PFSK-1 (cell line): ENCODE results near the gene PIGBOS1.
A peak's percentile ranks its signal among the peaks of the same experiment; 100 is the strongest.

Source experiments
- FOXP2 ChIP-seq: optimal IDR thresholded peaks from 2 replicates; pipeline ENCODE3; 2011; ENCODE audit warnings: borderline replicate concordance, control low read depth, inconsistent platforms; ENCODE audit not compliant: insufficient read depth; ENCODE audit errors: extremely low read length, extremely low read depth
- POLR2AphosphoS5 ChIP-seq: IDR thresholded peaks from 2 replicates; pipeline ENCODE4 v1.6.1; 2012; ENCODE audit warnings: low read depth, mild to moderate bottlenecking, control low read depth, low read length, moderate library complexity
- SIN3A ChIP-seq: IDR thresholded peaks from 2 replicates; pipeline ENCODE4 v1.6.1; 2012; ENCODE audit warnings: mild to moderate bottlenecking, low read length, moderate library complexity, borderline replicate concordance; ENCODE audit not compliant: insufficient read depth
- TAF1 ChIP-seq: IDR thresholded peaks from 2 replicates; pipeline ENCODE4 v1.6.1; 2012; ENCODE audit warnings: low read length, control low read depth, borderline replicate concordance; ENCODE audit not compliant: insufficient read depth
- TF ChIP-seq, protein P1 (sequence below), 2 experiments: IDR thresholded peaks; 2 replicates each; pipeline versions ENCODE4 v1.6.1 to v1.8.0; 2011 to 2012; ENCODE audit warnings: low read depth in 2 of 2, low read length in 2 of 2, control low read depth in 1 of 2, inconsistent platforms in 1 of 2, mild to moderate bottlenecking in 1 of 2, moderate library complexity in 1 of 2; ENCODE audit not compliant: insufficient read depth in 1 of 2

PIGBOS1 gene

GRCh38 chr15:55279100-55279745, 39.7 kb downstream of the PIGBOS1 start:
- no peak for TF ChIP-seq SIN3A
- TF ChIP-seq POLR2AphosphoS5 = no peak
- TF ChIP-seq, protein P1, sequence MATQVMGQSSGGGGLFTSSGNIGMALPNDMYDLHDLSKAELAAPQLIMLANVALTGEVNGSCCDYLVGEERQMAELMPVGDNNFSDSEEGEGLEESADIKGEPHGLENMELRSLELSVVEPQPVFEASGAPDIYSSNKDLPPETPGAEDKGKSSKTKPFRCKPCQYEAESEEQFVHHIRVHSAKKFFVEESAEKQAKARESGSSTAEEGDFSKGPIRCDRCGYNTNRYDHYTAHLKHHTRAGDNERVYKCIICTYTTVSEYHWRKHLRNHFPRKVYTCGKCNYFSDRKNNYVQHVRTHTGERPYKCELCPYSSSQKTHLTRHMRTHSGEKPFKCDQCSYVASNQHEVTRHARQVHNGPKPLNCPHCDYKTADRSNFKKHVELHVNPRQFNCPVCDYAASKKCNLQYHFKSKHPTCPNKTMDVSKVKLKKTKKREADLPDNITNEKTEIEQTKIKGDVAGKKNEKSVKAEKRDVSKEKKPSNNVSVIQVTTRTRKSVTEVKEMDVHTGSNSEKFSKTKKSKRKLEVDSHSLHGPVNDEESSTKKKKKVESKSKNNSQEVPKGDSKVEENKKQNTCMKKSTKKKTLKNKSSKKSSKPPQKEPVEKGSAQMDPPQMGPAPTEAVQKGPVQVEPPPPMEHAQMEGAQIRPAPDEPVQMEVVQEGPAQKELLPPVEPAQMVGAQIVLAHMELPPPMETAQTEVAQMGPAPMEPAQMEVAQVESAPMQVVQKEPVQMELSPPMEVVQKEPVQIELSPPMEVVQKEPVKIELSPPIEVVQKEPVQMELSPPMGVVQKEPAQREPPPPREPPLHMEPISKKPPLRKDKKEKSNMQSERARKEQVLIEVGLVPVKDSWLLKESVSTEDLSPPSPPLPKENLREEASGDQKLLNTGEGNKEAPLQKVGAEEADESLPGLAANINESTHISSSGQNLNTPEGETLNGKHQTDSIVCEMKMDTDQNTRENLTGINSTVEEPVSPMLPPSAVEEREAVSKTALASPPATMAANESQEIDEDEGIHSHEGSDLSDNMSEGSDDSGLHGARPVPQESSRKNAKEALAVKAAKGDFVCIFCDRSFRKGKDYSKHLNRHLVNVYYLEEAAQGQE (IDR thresholded peaks at IDR 0.05; ENCODE audit: insufficient read depth in 1 of 2, low read depth in 2 of 2, low read length in 2 of 2) = no peak
- TF ChIP-seq TAF1 = 0 out of 2 replicates have a peak, but pooled peaks have one; percentile 13
- no peak for TF ChIP-seq FOXP2

DNA sequence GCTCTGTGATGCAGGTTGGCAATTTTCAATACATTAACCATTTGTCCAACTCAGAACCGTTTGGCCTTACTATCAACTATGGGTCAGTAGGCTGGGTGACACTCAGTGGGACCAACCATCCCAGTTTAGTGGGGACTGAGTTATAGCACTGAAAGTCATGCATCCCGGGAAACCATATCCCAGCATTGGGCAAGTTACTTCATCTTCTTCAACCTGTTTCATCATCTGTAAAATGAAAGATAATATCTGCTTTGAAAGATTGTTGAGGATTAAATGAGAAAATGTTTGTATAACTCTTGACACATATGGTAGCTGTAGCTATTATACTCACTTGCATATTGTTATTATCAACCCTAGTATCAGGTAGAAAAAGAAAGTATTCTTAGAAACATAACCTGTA, 41.2 kb downstream of the PIGBOS1 start:
- TF ChIP-seq, protein P1 (IDR thresholded peaks at IDR 0.05; ENCODE audit: insufficient read depth in 1 of 2, low read depth in 2 of 2, low read length in 2 of 2) = no peak
- no peak for TF ChIP-seq FOXP2
- TF ChIP-seq TAF1 = no peak
- no peak for TF ChIP-seq SIN3A
- TF ChIP-seq POLR2AphosphoS5 = no peak

- TF ChIP-seq TAF1 (no peak), SIN3A (no peak), POLR2AphosphoS5 (no peak), FOXP2 (no peak)
- TF ChIP-seq, protein P1 (IDR thresholded peaks at IDR 0.05; ENCODE audit: insufficient read depth in 1 of 2, low read depth in 2 of 2, low read length in 2 of 2) = no peak
Observed at GRCh38 chr15:55277116-55277564, 41.8 kb downstream of the PIGBOS1 start.

GRCh38 chr15:55276324-55276723, 42.6 kb downstream of the PIGBOS1 start:
- TF ChIP-seq TAF1 = no peak
- TF ChIP-seq POLR2AphosphoS5 = no peak
- no peak for TF ChIP-seq FOXP2
- TF ChIP-seq SIN3A = no peak
- TF ChIP-seq, protein P1 (IDR thresholded peaks at IDR 0.05; ENCODE audit: insufficient read depth in 1 of 2, low read depth in 2 of 2, low read length in 2 of 2) = no peak
